ENCODE measurements around the gene TMED10.
A peak's percentile ranks its signal among the peaks of the same experiment; 100 is the strongest.

TMED10 gene

GRCh38 chr14:75125617-75126016 is 50.8 kb downstream of the TMED10 start:
- H3K9ac ChIP-seq (ENCODE audit: low read depth, low read length), result no peak overlapping the region
- H3K4me3 ChIP-seq (ENCODE audit: low read depth, low read length), result peak overlapping the region; percentile 90
- no peaks in the 10 kb centered on the region for H3K27me3 ChIP-seq (ENCODE audit: control insufficient read depth, insufficient read depth, low read length)
- H3K4me1 ChIP-seq (ENCODE audit: control insufficient read depth, insufficient read depth, low read length), result peaks cover 4% of the 10 kb centered on the region
- peaks cover 4% of the 10 kb centered on the region for H3K36me3 ChIP-seq (ENCODE audit: control insufficient read depth, insufficient read depth, low read length)
- no peaks in the 10 kb centered on the region for H3K9me3 ChIP-seq (ENCODE audit: control insufficient read depth, insufficient read depth, low read length)

GRCh38 chr14:75123991-75124390 is 52.4 kb downstream of the TMED10 start:
- peaks cover 4% of the 10 kb centered on the region for H3K36me3 ChIP-seq (ENCODE audit: control insufficient read depth, insufficient read depth, low read length)
- H3K4me1 ChIP-seq (ENCODE audit: control insufficient read depth, insufficient read depth, low read length), result peaks cover 4% of the 10 kb centered on the region
- H3K9me3 ChIP-seq (ENCODE audit: control insufficient read depth, insufficient read depth, low read length), result no peaks in the 10 kb centered on the region
- H3K4me3 ChIP-seq (ENCODE audit: low read depth, low read length), result no peak overlapping the region
- H3K9ac ChIP-seq (ENCODE audit: low read depth, low read length), result no peak overlapping the region
- no peaks in the 10 kb centered on the region for H3K27me3 ChIP-seq (ENCODE audit: control insufficient read depth, insufficient read depth, low read length)

GRCh38 chr14:75121552-75121951 is 54.9 kb downstream of the TMED10 start:
- H3K36me3 ChIP-seq (ENCODE audit: control insufficient read depth, insufficient read depth, low read length), result peaks cover 4% of the 10 kb centered on the region
- H3K4me3 ChIP-seq (ENCODE audit: low read depth, low read length), result no peak overlapping the region
- no peaks in the 10 kb centered on the region for H3K4me1 ChIP-seq (ENCODE audit: control insufficient read depth, insufficient read depth, low read length)
- H3K9me3 ChIP-seq (ENCODE audit: control insufficient read depth, insufficient read depth, low read length), result no peaks in the 10 kb centered on the region
- H3K27me3 ChIP-seq (ENCODE audit: control insufficient read depth, insufficient read depth, low read length), result no peaks in the 10 kb centered on the region
- H3K9ac ChIP-seq (ENCODE audit: low read depth, low read length), result no peak overlapping the region

GRCh38 chr14:75120541-75121291 is 55.7 kb downstream of the TMED10 start:
- Histone ChIP-seq H3K9me3 (ENCODE audit: control insufficient read depth, insufficient read depth, low read length) (no peaks in the 10 kb centered on the region), H3K27me3 (ENCODE audit: control insufficient read depth, insufficient read depth, low read length) (no peaks in the 10 kb centered on the region), H3K4me1 (ENCODE audit: control insufficient read depth, insufficient read depth, low read length) (no peaks in the 10 kb centered on the region), H3K36me3 (ENCODE audit: control insufficient read depth, insufficient read depth, low read length) (peaks cover 4% of the 10 kb centered on the region), H3K9ac (ENCODE audit: low read depth, low read length) (no peak overlapping the region), H3K4me3 (ENCODE audit: low read depth, low read length) (no peak overlapping the region)

- Histone ChIP-seq H3K9ac (ENCODE audit: low read depth, low read length) (no peak overlapping the region), H3K36me3 (ENCODE audit: control insufficient read depth, insufficient read depth, low read length) (peaks cover 6% of the 10 kb centered on the region), H3K9me3 (ENCODE audit: control insufficient read depth, insufficient read depth, low read length) (no peaks in the 10 kb centered on the region), H3K4me1 (ENCODE audit: control insufficient read depth, insufficient read depth, low read length) (no peaks in the 10 kb centered on the region), H3K27me3 (ENCODE audit: control insufficient read depth, insufficient read depth, low read length) (no peaks in the 10 kb centered on the region), H3K4me3 (ENCODE audit: low read depth, low read length) (no peak overlapping the region)
Measured at GRCh38 chr14:75119056-75119455, 57.4 kb downstream of the TMED10 start.

GRCh38 chr14:75113932-75114539 is 62.4 kb downstream of the TMED10 start:
- Histone ChIP-seq H3K9ac (ENCODE audit: low read depth, low read length) (no peak overlapping the region), H3K4me3 (ENCODE audit: low read depth, low read length) (no peak overlapping the region), H3K4me1 (ENCODE audit: control insufficient read depth, insufficient read depth, low read length) (no peaks in the 10 kb centered on the region), H3K9me3 (ENCODE audit: control insufficient read depth, insufficient read depth, low read length) (no peaks in the 10 kb centered on the region), H3K36me3 (ENCODE audit: control insufficient read depth, insufficient read depth, low read length) (peaks cover 25% of the 10 kb centered on the region), H3K27me3 (ENCODE audit: control insufficient read depth, insufficient read depth, low read length) (no peaks in the 10 kb centered on the region)

GRCh38 chr14:75109877-75110276 is 66.5 kb downstream of the TMED10 start:
- Histone ChIP-seq H3K9me3 (ENCODE audit: control insufficient read depth, insufficient read depth, low read length) (no peaks in the 10 kb centered on the region), H3K9ac (ENCODE audit: low read depth, low read length) (no peak overlapping the region), H3K27me3 (ENCODE audit: control insufficient read depth, insufficient read depth, low read length) (no peaks in the 10 kb centered on the region), H3K4me1 (ENCODE audit: control insufficient read depth, insufficient read depth, low read length) (no peaks in the 10 kb centered on the region), H3K4me3 (ENCODE audit: low read depth, low read length) (no peak overlapping the region), H3K36me3 (ENCODE audit: control insufficient read depth, insufficient read depth, low read length) (peaks cover 41% of the 10 kb centered on the region)

GRCh38 chr14:75107186-75107585 is 69.2 kb downstream of the TMED10 start:
- Histone ChIP-seq H3K4me3 (ENCODE audit: low read depth, low read length) (no peak overlapping the region), H3K4me1 (ENCODE audit: control insufficient read depth, insufficient read depth, low read length) (no peaks in the 10 kb centered on the region), H3K36me3 (ENCODE audit: control insufficient read depth, insufficient read depth, low read length) (peaks cover 39% of the 10 kb centered on the region), H3K9me3 (ENCODE audit: control insufficient read depth, insufficient read depth, low read length) (no peaks in the 10 kb centered on the region), H3K27me3 (ENCODE audit: control insufficient read depth, insufficient read depth, low read length) (no peaks in the 10 kb centered on the region), H3K9ac (ENCODE audit: low read depth, low read length) (no peak overlapping the region)

- Histone ChIP-seq H3K4me3 (ENCODE audit: low read depth, low read length) (no peak overlapping the region), H3K27me3 (ENCODE audit: control insufficient read depth, insufficient read depth, low read length) (no peaks in the 10 kb centered on the region), H3K9me3 (ENCODE audit: control insufficient read depth, insufficient read depth, low read length) (no peaks in the 10 kb centered on the region), H3K9ac (ENCODE audit: low read depth, low read length) (no peak overlapping the region), H3K36me3 (ENCODE audit: control insufficient read depth, insufficient read depth, low read length) (peaks cover 26% of the 10 kb centered on the region), H3K4me1 (ENCODE audit: control insufficient read depth, insufficient read depth, low read length) (no peaks in the 10 kb centered on the region)
Measured at GRCh38 chr14:75101491-75101890, 74.9 kb downstream of the TMED10 start.

- H3K36me3 ChIP-seq (ENCODE audit: control insufficient read depth, insufficient read depth, low read length), result peaks cover 17% of the 10 kb centered on the region
- H3K9ac ChIP-seq (ENCODE audit: low read depth, low read length), result no peak overlapping the region
- H3K4me3 ChIP-seq (ENCODE audit: low read depth, low read length), result no peak overlapping the region
- no peaks in the 10 kb centered on the region for H3K4me1 ChIP-seq (ENCODE audit: control insufficient read depth, insufficient read depth, low read length)
- H3K27me3 ChIP-seq (ENCODE audit: control insufficient read depth, insufficient read depth, low read length), result no peaks in the 10 kb centered on the region
- no peaks in the 10 kb centered on the region for H3K9me3 ChIP-seq (ENCODE audit: control insufficient read depth, insufficient read depth, low read length)
Measured at GRCh38 chr14:75098682-75099081, 77.7 kb downstream of the TMED10 start.

GRCh38 chr14:75098212-75098611 is 78.2 kb downstream of the TMED10 start:
- H3K36me3 ChIP-seq (ENCODE audit: control insufficient read depth, insufficient read depth, low read length), result peaks cover 17% of the 10 kb centered on the region
- H3K27me3 ChIP-seq (ENCODE audit: control insufficient read depth, insufficient read depth, low read length), result no peaks in the 10 kb centered on the region
- no peaks in the 10 kb centered on the region for H3K9me3 ChIP-seq (ENCODE audit: control insufficient read depth, insufficient read depth, low read length)
- H3K4me3 ChIP-seq (ENCODE audit: low read depth, low read length), result no peak overlapping the region
- H3K4me1 ChIP-seq (ENCODE audit: control insufficient read depth, insufficient read depth, low read length), result no peaks in the 10 kb centered on the region
- no peak overlapping the region for H3K9ac ChIP-seq (ENCODE audit: low read depth, low read length)

GRCh38 chr14:75096959-75097358 is 79.5 kb downstream of the TMED10 start:
- H3K4me3 ChIP-seq (ENCODE audit: low read depth, low read length), result no peak overlapping the region
- no peaks in the 10 kb centered on the region for H3K27me3 ChIP-seq (ENCODE audit: control insufficient read depth, insufficient read depth, low read length)
- peaks cover 17% of the 10 kb centered on the region for H3K36me3 ChIP-seq (ENCODE audit: control insufficient read depth, insufficient read depth, low read length)
- H3K9ac ChIP-seq (ENCODE audit: low read depth, low read length), result no peak overlapping the region
- H3K9me3 ChIP-seq (ENCODE audit: control insufficient read depth, insufficient read depth, low read length), result no peaks in the 10 kb centered on the region
- H3K4me1 ChIP-seq (ENCODE audit: control insufficient read depth, insufficient read depth, low read length), result peaks cover 3% of the 10 kb centered on the region
